ENCODE results near the gene CEP57L1.

DNA sequence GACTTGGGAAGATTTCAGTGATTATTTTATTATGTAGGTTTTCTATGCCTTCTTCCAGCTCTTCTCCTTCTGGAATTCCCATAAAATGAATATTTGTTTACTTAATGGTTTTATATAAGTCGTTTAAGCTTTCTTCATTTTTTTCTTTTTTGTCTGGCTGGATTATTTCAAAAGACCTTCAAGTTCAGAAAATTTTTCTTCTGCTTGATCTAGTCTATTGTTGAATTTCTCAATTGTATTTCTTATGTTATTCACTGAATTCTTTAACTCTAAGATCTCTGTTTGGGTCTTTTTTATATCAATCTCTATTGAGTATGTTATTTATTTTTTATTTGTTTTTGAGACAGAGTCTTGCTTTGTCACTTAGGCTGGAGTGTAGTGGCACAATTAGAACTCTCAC is 117.4 kb downstream of the CEP57L1 start:
- TF ChIP-seq HDAC6 (IDR thresholded peaks at IDR 0.05; ENCODE audit: unreplicated experiment) = no peak
- no peak for TF ChIP-seq FOXM1 (IDR thresholded peaks at IDR 0.05; ENCODE audit: low read depth, low read length)
- TF ChIP-seq GABPA (IDR thresholded peaks at IDR 0.05; ENCODE audit: low read depth) = no peak
